Measurements from ENCODE around the gene TLX1.

DNA sequence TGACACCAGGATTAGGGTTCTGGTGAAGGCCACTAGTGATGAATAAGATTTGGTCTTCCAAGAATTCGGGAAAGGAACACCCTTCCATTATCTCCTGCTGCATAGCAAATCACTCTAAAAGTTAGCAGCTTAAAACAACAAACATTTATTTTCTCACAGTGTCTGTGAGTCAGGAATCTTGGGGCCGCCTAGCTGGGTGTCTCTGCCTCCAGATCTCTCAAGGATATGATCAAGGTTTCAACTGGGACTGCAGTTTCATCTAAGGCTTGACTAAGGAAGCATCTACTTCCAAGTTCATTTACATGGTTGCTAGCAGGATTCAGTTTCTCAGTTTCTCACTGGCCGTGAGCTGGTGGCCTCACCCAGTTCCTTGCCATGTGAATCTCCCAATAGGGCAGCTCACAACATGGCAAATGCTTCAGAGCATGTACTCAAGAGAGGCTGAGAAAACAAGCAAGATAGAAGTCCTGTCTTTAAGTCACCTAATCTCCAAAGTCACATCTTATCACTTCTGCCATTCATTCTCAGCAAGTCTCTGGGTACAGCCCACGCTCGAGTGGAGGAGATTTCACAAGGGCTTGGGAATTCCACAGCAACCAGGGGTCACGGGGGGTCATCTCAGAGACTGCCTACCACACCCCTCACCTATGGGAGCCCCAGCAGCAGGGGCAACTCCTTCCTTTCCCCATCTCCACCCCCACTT is 26.8 kb downstream of the TLX1 start:
- TF ChIP-seq, protein P1, sequence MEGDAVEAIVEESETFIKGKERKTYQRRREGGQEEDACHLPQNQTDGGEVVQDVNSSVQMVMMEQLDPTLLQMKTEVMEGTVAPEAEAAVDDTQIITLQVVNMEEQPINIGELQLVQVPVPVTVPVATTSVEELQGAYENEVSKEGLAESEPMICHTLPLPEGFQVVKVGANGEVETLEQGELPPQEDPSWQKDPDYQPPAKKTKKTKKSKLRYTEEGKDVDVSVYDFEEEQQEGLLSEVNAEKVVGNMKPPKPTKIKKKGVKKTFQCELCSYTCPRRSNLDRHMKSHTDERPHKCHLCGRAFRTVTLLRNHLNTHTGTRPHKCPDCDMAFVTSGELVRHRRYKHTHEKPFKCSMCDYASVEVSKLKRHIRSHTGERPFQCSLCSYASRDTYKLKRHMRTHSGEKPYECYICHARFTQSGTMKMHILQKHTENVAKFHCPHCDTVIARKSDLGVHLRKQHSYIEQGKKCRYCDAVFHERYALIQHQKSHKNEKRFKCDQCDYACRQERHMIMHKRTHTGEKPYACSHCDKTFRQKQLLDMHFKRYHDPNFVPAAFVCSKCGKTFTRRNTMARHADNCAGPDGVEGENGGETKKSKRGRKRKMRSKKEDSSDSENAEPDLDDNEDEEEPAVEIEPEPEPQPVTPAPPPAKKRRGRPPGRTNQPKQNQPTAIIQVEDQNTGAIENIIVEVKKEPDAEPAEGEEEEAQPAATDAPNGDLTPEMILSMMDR (optimal IDR thresholded peaks at IDR 0.05 in 1 of 3, IDR thresholded peaks at IDR 0.05 in 1 of 3, conservative IDR thresholded peaks at IDR 0.05 in 1 of 3; ENCODE audit: extremely low read depth in 1 of 3, insufficient read depth in 2 of 3, low read length in 3 of 3) = no peak
- TF ChIP-seq EZH2 (IDR thresholded peaks at IDR 0.05; ENCODE audit: low read length) = no peak

Measured in keratinocyte (primary cell).